Liver (tissue), 3 donors: ENCODE results near the gene PLA2G5.

Experiments used
- CTCF ChIP-seq: fragments of 150-350 bp; IDR thresholded peaks from 2 replicates; pipeline ENCODE4 v1.5.1; 2017; ENCODE audit warnings: improper control_type of control experiment, low read depth, low read length; ENCODE audit not compliant: missing input control
- JUND ChIP-seq, 2 donors: IDR thresholded peaks; 2 replicates each; pipeline ENCODE4 v1.6.1; 2016; ENCODE audit warnings: antibody characterized with exemption in 2 of 2
- NR2F2 ChIP-seq: IDR thresholded peaks from 2 replicates; pipeline ENCODE4 v1.6.1; 2016; ENCODE audit warnings: antibody characterized with exemption
- SP1 ChIP-seq: IDR thresholded peaks from 2 replicates; pipeline ENCODE4 v1.6.1; 2018; ENCODE audit warnings: antibody characterized with exemption, mild to moderate bottlenecking
- donor health status: healthy.
- donor health status: healthy.

DNA sequence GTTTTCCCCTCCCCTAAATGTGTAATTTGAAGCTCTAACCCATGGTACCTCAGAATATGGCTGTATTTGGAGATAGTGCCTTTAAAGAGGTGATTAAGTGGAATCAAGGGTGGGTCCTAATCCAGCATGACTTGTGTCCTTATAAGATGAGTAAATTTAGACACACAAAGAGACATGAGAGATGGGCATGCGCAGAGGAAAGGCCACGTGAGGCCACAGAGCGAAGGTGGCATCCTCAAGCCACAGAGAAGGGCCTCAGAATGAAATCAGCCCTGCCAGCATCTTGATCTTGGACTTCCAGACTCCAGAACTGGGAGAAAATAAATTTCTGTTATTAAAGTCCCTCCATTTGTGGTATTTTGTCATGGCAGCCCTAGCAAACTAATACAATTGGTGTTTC lies 66.3 kb downstream of the PLA2G5 start:
- TF ChIP-seq CTCF (no peak), NR2F2 (no peak), JUND (IDR thresholded peaks at IDR 0.05) (no peak), SP1 (no peak)
